Measurements from ENCODE around the gene PROX2. TPM values are rescaled to one million over a fixed set of nuclear protein-coding genes. Genes with fewer than 3 reads are reported as not detected.

Gene PROX2
- total RNA-seq, 2 experiments from 2014 or later, result not detected

- ChIA-PET POLR2A (no interaction called here), CTCF (interaction anchor here (1.2 kb wide), 1 partner anchor 26 kb away, joined by 3 read pairs; no protein-coding TSS in a partner anchor)
- H3K4me1 Mint-ChIP-seq, result peaks cover 42% of the 10 kb centered on the region
- peaks cover 23% of the 10 kb centered on the region for H3K36me3 Mint-ChIP-seq (ENCODE audit: low read depth)
- no peaks in the 10 kb centered on the region for H3K9me3 Mint-ChIP-seq
- H3K27me3 Mint-ChIP-seq, result no peaks in the 10 kb centered on the region
- H3K4me3 Mint-ChIP-seq, result no peak overlapping the region
- DNase-seq, result no peak
- no peak overlapping the region for H3K27ac Mint-ChIP-seq
Measured at GRCh38 chr14:74834692-74835392, 41.1 kb downstream of the PROX2 start.

- Mint-ChIP-seq H3K4me1 (peaks cover 25% of the 10 kb centered on the region), H3K9me3 (no peaks in the 10 kb centered on the region), H3K36me3 (ENCODE audit: low read depth) (peaks cover 35% of the 10 kb centered on the region), H3K4me3 (no peak overlapping the region), H3K27me3 (no peaks in the 10 kb centered on the region), H3K27ac (no peak overlapping the region)
- no peak for DNase-seq
- ChIA-PET POLR2A (no interaction called here), CTCF (interaction anchor here (0.7 kb wide), 1 partner anchor 13 kb away, joined by 4 read pairs; no protein-coding TSS in a partner anchor)
Measured at GRCh38 chr14:74832849-74833248, 43.1 kb downstream of the PROX2 start.

GRCh38 chr14:74829251-74829650 is 46.7 kb downstream of the PROX2 start:
- POLR2A ChIA-PET, result no interaction called here
- no peak overlapping the region for H3K27ac Mint-ChIP-seq
- CTCF ChIA-PET, result no interaction called here
- H3K4me1 Mint-ChIP-seq, result peaks cover 3% of the 10 kb centered on the region
- peaks cover 27% of the 10 kb centered on the region for H3K36me3 Mint-ChIP-seq (ENCODE audit: low read depth)
- no peaks in the 10 kb centered on the region for H3K27me3 Mint-ChIP-seq
- no peaks in the 10 kb centered on the region for H3K9me3 Mint-ChIP-seq
- DNase-seq, result no peak
- H3K4me3 Mint-ChIP-seq, result no peak overlapping the region

- Mint-ChIP-seq H3K4me3 (no peak overlapping the region), H3K36me3 (ENCODE audit: low read depth) (peaks cover 37% of the 10 kb centered on the region), H3K4me1 (peaks cover 3% of the 10 kb centered on the region), H3K9me3 (no peaks in the 10 kb centered on the region), H3K27ac (no peak overlapping the region), H3K27me3 (no peaks in the 10 kb centered on the region)
- CTCF ChIA-PET, result interaction anchor here (0.6 to 1.3 kb wide), 2 partner anchors 35 to 269 kb away, joined by 4 to 5 read pairs; no protein-coding TSS in a partner anchor
- no peak for DNase-seq
- POLR2A ChIA-PET, result no interaction called here
Measured at GRCh38 chr14:74826574-74826973, 49.4 kb downstream of the PROX2 start.

Other genes with a start within 250 kb of the PROX2 start
- 10 to 100 TPM; 42.4 to 43.1 TPM for gene AREL1, start 163.1 kb downstream of the PROX2 start, total RNA-seq
- gene FCF1, start 163.0 kb downstream of the PROX2 start, total RNA-seq, result 10 to 100 TPM; 56.6 to 58.6 TPM
- 10 to 100 TPM; 52.3 to 55.4 TPM for gene YLPM1, start 112.8 kb downstream of the PROX2 start, total RNA-seq
- 100 to 1,000 TPM; 106 to 108 TPM for gene DLST, start 5.8 kb upstream of the PROX2 start, total RNA-seq
- gene RPS6KL1, start 47.1 kb upstream of the PROX2 start, total RNA-seq, result 1 to 10 TPM; 3.6 to 3.8 TPM
- gene PGF, start 79.5 kb upstream of the PROX2 start, total RNA-seq, result under 1 TPM; 0.23 to 0.38 TPM
- gene EIF2B2, start 126.8 kb upstream of the PROX2 start, total RNA-seq, result 10 to 100 TPM; 63.7 to 64.0 TPM
- 10 to 100 TPM; 16.0 to 16.6 TPM for gene MLH3, start 175.3 kb upstream of the PROX2 start, total RNA-seq
- gene ACYP1, start 187.9 kb upstream of the PROX2 start, total RNA-seq, result 10 to 100 TPM; 52.7 to 53.8 TPM
- gene ZC2HC1C, start 193.5 kb upstream of the PROX2 start, total RNA-seq, result 1 to 10 TPM; 2.0 to 2.4 TPM

Data from activated CD4-positive, alpha-beta memory T cell treated with anti-CD3 and anti-CD28 coated beads, Interleukin-2, amount 10 ng/mL, durations not matched to agents 7 days and 5 days (primary cell).